Vagina (tissue), 2 donors: Measurements from ENCODE around the gene CTDSPL.

Experiments used
- CTCF ChIP-seq, 3 experiments: fragments of 450-650 bp in 2 of 3; fragments of 200-600 bp in 1 of 3; sonication (generic) in 1 of 3; IDR thresholded peaks; one replicate each; pipeline ENCODE4 v1.5.1; 2017 to 2019; ENCODE audit warnings: antibody characterized with exemption in 3 of 3, mild to moderate bottlenecking in 2 of 3, moderate library complexity in 2 of 3
- POLR2A ChIP-seq, 2 donors: fragments of 450-650 bp; IDR thresholded peaks; one replicate each; pipeline ENCODE4 v1.6.1; 2017; ENCODE audit warnings: antibody characterized with exemption in 2 of 2, mild to moderate bottlenecking in 2 of 2, moderate library complexity in 2 of 2
- POLR2AphosphoS5 ChIP-seq, 2 donors: sonication (generic); formaldehyde crosslinking; IDR thresholded peaks; one replicate each; pipeline ENCODE4 v1.9.0; 2017; ENCODE audit warnings: antibody characterized with exemption in 2 of 2, mild to moderate bottlenecking in 2 of 2, low read depth in 1 of 2; ENCODE audit not compliant: insufficient read depth in 1 of 2

- TF ChIP-seq CTCF (IDR thresholded peaks at IDR 0.05) (no peak), POLR2A (IDR thresholded peaks at IDR 0.05) (no peak), POLR2AphosphoS5 (IDR thresholded peaks at IDR 0.05; ENCODE audit: insufficient read depth in 1 of 2, low read depth in 1 of 2) (no peak)
Observed at GRCh38 chr3:37994639-37994972, 132.9 kb downstream of the CTDSPL start.
